Astrocyte (in vitro differentiated cells and primary cell): ENCODE measurements around the gene WARS2.

Source experiments
- EZH2 ChIP-seq: IDR thresholded peaks from 2 replicates; pipeline ENCODE4 v1.6.1; 2012; ENCODE audit warnings: mild to moderate bottlenecking, low read length, inconsistent platforms; ENCODE audit not compliant: insufficient read depth
- TF ChIP-seq, protein P1 (sequence below): IDR thresholded peaks from 2 replicates; pipeline ENCODE4 v1.5.1; 2011; ENCODE audit warnings: low read depth, mild to moderate bottlenecking, inconsistent platforms, low read length, moderate library complexity; ENCODE audit not compliant: insufficient read depth

DNA sequence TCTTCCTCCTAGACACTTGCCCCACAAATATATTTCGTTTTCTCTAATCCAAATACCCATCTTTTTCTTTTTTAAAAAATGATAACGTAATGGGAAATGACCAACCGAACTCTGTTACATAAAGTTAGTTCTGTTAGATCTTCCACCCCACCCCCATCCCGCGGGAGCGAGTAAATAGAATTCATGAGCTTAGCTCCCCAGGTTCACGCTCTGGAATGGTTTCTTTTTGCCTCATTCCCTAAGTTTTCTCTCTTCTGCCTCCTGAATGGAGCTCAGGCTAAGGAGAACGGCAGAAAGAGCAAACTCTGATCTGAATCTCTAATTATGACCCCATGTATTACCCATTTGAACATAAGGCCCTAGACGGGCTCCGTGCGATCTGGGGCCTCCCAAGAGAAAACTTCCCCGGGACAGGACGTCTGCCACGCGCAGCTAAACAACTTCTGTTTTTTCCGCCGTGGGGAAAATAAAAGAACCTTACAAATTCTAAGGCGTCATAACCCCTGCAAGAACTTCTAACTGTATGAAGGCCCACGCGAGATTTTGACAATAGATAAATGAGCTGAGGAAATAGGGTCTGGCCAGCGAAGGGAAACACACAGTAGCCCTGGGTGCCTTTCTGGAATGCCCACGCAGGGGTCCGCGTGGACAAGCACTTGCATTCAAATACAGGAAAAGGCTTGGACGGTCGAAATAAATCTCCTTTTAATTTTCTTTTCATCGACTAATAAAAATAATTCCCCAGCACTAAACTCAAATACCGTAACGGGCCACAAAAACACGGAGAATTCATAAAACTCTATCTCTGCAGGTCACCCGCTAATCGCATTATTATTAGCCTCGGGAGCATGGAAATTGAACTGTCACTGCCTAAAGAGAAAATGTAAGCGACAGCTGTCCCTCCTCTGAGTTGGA is 154.6 kb downstream of the WARS2 start:
- no peak for TF ChIP-seq EZH2
- TF ChIP-seq, protein P1, sequence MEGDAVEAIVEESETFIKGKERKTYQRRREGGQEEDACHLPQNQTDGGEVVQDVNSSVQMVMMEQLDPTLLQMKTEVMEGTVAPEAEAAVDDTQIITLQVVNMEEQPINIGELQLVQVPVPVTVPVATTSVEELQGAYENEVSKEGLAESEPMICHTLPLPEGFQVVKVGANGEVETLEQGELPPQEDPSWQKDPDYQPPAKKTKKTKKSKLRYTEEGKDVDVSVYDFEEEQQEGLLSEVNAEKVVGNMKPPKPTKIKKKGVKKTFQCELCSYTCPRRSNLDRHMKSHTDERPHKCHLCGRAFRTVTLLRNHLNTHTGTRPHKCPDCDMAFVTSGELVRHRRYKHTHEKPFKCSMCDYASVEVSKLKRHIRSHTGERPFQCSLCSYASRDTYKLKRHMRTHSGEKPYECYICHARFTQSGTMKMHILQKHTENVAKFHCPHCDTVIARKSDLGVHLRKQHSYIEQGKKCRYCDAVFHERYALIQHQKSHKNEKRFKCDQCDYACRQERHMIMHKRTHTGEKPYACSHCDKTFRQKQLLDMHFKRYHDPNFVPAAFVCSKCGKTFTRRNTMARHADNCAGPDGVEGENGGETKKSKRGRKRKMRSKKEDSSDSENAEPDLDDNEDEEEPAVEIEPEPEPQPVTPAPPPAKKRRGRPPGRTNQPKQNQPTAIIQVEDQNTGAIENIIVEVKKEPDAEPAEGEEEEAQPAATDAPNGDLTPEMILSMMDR = no peak
